Thyroid gland (tissue), 4 donors: Measurements from ENCODE around the gene KRTAP10-10.
"Not testable (repeated sequence)": the region's sequence is repeated elsewhere in the genome, so short reads cannot be mapped to it uniquely, and the experiment has no call there.

Experiments
- POLR2A ChIP-seq, 2 donors: fragments of 450-650 bp; IDR thresholded peaks; one replicate each; pipeline ENCODE4 v1.6.1; 2017; ENCODE audit warnings: antibody characterized with exemption in 2 of 2, mild to moderate bottlenecking in 2 of 2, moderate library complexity in 1 of 2
- TF ChIP-seq, protein P1 (sequence below), 6 experiments: fragments of 200-600 bp in 3 of 6; fragments of 450-650 bp in 3 of 6; sonication (generic) in 3 of 6; IDR thresholded peaks; one replicate each; pipeline ENCODE4 v1.5.1; 2016 to 2019; ENCODE audit warnings: antibody characterized with exemption in 6 of 6, mild to moderate bottlenecking in 2 of 6, inconsistent platforms in 1 of 6, moderate library complexity in 1 of 6

DNA sequence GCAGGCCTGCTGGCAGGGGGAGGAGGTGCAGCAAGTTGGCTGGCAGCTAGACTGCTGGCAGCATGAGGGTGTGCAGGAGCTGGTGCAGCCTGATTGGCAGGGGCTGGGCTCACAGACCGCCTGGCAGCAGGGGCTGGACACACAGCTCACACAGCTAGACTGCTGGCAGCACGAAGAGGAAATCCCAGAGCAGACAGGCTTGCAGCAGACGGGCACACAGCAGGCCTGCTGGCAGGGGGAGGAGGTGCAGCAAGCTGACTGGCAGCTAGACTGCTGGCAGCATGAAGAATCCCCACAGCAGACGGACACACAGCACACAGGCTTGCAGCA is 45.4 kb upstream of the KRTAP10-10 start:
- TF ChIP-seq, protein P1, sequence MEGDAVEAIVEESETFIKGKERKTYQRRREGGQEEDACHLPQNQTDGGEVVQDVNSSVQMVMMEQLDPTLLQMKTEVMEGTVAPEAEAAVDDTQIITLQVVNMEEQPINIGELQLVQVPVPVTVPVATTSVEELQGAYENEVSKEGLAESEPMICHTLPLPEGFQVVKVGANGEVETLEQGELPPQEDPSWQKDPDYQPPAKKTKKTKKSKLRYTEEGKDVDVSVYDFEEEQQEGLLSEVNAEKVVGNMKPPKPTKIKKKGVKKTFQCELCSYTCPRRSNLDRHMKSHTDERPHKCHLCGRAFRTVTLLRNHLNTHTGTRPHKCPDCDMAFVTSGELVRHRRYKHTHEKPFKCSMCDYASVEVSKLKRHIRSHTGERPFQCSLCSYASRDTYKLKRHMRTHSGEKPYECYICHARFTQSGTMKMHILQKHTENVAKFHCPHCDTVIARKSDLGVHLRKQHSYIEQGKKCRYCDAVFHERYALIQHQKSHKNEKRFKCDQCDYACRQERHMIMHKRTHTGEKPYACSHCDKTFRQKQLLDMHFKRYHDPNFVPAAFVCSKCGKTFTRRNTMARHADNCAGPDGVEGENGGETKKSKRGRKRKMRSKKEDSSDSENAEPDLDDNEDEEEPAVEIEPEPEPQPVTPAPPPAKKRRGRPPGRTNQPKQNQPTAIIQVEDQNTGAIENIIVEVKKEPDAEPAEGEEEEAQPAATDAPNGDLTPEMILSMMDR (IDR thresholded peaks at IDR 0.05) = not testable (repeated sequence)
- not testable (repeated sequence) for TF ChIP-seq POLR2A (IDR thresholded peaks at IDR 0.05)
